Ascending aorta (tissue), 2 donors: Measurements from ENCODE around the gene GGNBP2. TPM values are rescaled to one million over a fixed set of nuclear protein-coding genes. Genes with fewer than 3 reads are reported as not detected.

Experiments
- DNase-seq, 2 donors: peaks; one replicate each; pipeline ENCODE4 v3.0.0-alpha.2; 2019; ENCODE audit warnings: low spot score in 2 of 2
- H3K27ac ChIP-seq, 2 donors: fragments of 200-600 bp; sonication (generic); one replicate each; pipeline ENCODE4 v1.5.1; 2016 to 2017; ENCODE audit warnings: mild to moderate bottlenecking in 1 of 2
- H3K27me3 ChIP-seq: fragments of 200-600 bp; sonication (generic); one replicate; pipeline ENCODE4 v1.5.1; 2017
- H3K36me3 ChIP-seq, 2 donors: fragments of 200-600 bp; sonication (generic); one replicate each; pipeline ENCODE4 v1.5.1; 2016
- H3K4me1 ChIP-seq, 2 donors: fragments of 200-600 bp; sonication (generic); one replicate each; pipeline ENCODE4 v1.5.1; 2016 to 2017; ENCODE audit warnings: mild to moderate bottlenecking in 1 of 2
- H3K4me3 ChIP-seq, 2 donors: fragments of 200-600 bp; sonication (generic); one replicate each; pipeline ENCODE4 v1.5.1; 2016 to 2017; ENCODE audit warnings: mild to moderate bottlenecking in 1 of 2
- H3K9me3 ChIP-seq, 2 donors: fragments of 200-600 bp; sonication (generic); one replicate each; pipeline ENCODE4 v1.5.1; 2016
- intact Hi-C: fragments of 100-400 bp; cut with DNase I; formaldehyde crosslinking; loops from one replicate; pipeline ENCODE4 v1.15.1; 2023
- total RNA-seq: library from RNA; depleted of rRNA; stranded (reverse); fragments of >200 nt; gene quantifications from one replicate; pipeline ENCODE4 v1.1.0, GENCODE V29; 2016
- TF ChIP-seq, protein P1 (sequence below), 3 experiments: fragments of 200-600 bp in 2 of 3; fragments of 450-650 bp in 1 of 3; sonication (generic) in 2 of 3; IDR thresholded peaks; one replicate each; pipeline ENCODE4 v1.5.1; 2016 to 2019; ENCODE audit warnings: antibody characterized with exemption in 3 of 3, mild to moderate bottlenecking in 1 of 3, moderate library complexity in 1 of 3

The GGNBP2 gene
- total RNA-seq, 1 donor from 2014 or later, result 26.5 TPM

DNA sequence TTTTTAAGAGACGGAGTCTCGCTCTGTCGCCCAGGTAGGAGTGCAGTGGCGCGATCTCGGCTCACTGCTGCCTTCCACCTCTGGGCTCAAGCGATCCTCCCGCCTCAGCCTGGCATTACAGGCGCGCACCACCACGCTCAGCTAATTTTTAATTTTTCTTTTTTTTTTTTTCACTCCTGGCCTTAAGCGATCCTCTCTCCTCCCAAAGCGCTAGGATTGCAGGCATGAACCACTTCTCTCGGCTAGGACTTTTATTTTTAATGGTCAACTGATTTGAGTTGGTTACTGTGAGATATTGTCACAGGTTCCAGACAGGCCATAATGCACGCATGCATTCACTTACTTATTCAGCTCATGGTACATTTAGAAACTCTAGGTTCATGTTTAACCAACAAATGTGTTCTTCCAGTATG lies 9.0 kb upstream of the GGNBP2 start:
- Histone ChIP-seq H3K9me3 (no peaks in the 10 kb centered on the region), H3K4me1 (no peaks in the 10 kb centered on the region), H3K27ac (peak overlapping the region; percentile 88 to 99), H3K4me3 (peak overlapping the region; percentile 78 to 90), H3K27me3 (no peaks in the 10 kb centered on the region), H3K36me3 (peaks cover 4 to 9% of the 10 kb centered on the region in 2 donors)
- TF ChIP-seq, protein P1, sequence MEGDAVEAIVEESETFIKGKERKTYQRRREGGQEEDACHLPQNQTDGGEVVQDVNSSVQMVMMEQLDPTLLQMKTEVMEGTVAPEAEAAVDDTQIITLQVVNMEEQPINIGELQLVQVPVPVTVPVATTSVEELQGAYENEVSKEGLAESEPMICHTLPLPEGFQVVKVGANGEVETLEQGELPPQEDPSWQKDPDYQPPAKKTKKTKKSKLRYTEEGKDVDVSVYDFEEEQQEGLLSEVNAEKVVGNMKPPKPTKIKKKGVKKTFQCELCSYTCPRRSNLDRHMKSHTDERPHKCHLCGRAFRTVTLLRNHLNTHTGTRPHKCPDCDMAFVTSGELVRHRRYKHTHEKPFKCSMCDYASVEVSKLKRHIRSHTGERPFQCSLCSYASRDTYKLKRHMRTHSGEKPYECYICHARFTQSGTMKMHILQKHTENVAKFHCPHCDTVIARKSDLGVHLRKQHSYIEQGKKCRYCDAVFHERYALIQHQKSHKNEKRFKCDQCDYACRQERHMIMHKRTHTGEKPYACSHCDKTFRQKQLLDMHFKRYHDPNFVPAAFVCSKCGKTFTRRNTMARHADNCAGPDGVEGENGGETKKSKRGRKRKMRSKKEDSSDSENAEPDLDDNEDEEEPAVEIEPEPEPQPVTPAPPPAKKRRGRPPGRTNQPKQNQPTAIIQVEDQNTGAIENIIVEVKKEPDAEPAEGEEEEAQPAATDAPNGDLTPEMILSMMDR (IDR thresholded peaks at IDR 0.05), result no peak
- intact Hi-C loops, result loop anchor here (1.0 to 10.0 kb wide), 5 partner anchors 9 to 1069 kb away; partner anchors contain the start of genes AP2B1, GGNBP2, MRM1 and SYNRG
- no peak for DNase-seq

DNA sequence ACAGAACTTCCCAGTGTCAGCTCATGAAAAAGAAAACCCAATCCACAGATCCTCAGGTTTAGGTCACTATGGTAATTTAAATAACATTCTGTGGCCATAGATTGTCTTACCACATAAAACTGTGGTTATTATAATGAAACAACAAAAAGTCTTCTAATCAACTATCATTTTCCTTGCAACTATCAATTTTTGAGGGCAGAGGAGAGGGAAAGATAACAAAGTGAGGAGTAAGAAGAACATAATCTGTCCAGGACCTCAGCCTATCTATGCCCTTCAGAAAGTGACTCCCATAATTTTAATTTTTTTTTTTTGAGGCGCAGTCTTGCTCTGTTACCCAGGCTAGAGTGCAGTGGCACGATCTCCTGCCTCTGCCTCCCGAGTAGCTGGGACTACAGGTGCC lies 4.0 kb upstream of the GGNBP2 start:
- H3K9me3 ChIP-seq, result no peaks in the 10 kb centered on the region
- intact Hi-C loops, result no loop called here
- H3K36me3 ChIP-seq, result no peaks in the 10 kb centered on the region
- H3K4me1 ChIP-seq, result peaks cover 6 to 8% of the 10 kb centered on the region in 2 donors
- DNase-seq, result no peak
- no peaks in the 10 kb centered on the region for H3K27me3 ChIP-seq
- TF ChIP-seq, protein P1 (IDR thresholded peaks at IDR 0.05), result no peak
- H3K27ac ChIP-seq, result no peak overlapping the region
- no peak overlapping the region for H3K4me3 ChIP-seq

DNA sequence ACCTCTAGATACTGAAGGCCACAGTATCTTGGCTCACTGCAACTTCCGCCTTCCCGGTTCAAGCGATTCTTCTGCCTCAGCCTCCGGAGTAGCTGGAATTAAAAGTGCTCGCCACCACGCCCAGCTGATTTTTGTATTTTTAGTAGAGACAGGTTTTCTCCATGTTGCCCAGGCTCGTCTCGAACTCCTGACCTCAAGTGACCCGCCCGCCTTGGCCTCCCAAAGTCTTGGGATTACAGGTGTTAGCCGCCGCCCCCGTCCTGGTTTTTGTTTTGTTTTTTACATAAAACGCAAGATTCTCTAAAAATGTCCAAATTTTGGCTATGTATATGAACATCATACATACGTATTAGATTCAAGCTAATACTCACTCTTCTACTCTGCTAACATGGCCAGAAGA lies 2.0 kb upstream of the GGNBP2 start:
- intact Hi-C loops, result no loop called here
- DNase-seq, result no peak
- Histone ChIP-seq H3K4me1 (peaks cover 16 to 26% of the 10 kb centered on the region in 2 donors), H3K36me3 (peaks cover 0 to 5% of the 10 kb centered on the region in 2 donors), H3K27ac (no peak overlapping the region), H3K4me3 (no peak overlapping the region), H3K27me3 (no peaks in the 10 kb centered on the region), H3K9me3 (no peaks in the 10 kb centered on the region)
- TF ChIP-seq, protein P1 (IDR thresholded peaks at IDR 0.05), result no peak

DNA sequence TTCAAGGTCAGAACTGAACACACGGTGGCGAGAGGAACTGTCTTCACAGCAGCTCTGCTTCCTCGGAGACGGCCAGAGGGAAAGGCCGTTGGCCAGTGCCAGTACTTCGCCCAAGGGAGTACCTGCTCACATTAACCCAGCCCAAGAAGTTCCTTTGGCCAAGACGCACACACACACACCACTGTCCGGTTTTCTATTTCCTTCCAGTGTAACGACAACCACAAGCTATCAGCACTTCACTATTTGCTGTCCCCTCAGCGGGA lies 744 bp upstream of the GGNBP2 start:
- peaks cover 16 to 30% of the 10 kb centered on the region in 2 donors for H3K4me1 ChIP-seq
- intact Hi-C loops, result loop anchor here (1.0 to 2.0 kb wide), 3 partner anchors 9 to 57 kb away; partner anchors contain the start of genes DHRS11 and MRM1
- no peaks in the 10 kb centered on the region for H3K27me3 ChIP-seq
- H3K27ac ChIP-seq, result peak overlapping the region; percentile 99 to 100
- peak in 1 of 2 donors; percentile 68 for DNase-seq
- H3K36me3 ChIP-seq, result peaks cover 0 to 5% of the 10 kb centered on the region in 2 donors
- peak overlapping the region; percentile 95 to 98 for H3K4me3 ChIP-seq
- H3K9me3 ChIP-seq, result no peaks in the 10 kb centered on the region
- TF ChIP-seq, protein P1 (IDR thresholded peaks at IDR 0.05), result peak in 1 of 3 experiments; percentile 4

DNA sequence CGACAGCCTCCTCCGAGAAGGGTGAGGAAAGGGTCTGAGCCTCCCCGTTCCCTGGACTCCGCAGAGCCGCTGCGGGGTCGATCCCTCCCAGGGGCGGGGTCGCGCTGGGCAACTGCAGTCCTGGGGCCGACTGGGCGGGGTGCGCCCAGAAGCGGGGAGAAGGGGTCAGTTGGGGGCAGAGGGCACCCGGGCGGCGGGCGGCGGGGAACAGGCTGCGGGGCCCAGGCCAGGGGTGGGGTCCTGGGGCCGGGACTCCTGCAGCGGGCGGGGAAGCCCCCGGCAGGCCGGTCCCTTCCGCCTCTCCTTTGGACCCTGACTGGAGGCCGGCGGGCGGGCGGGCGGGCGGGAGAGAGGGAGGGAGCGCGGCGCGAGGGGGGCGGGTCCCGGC lies 352 bp downstream of the GGNBP2 start:
- intact Hi-C loops, result loop anchor here (1.0 to 5.0 kb wide), 3 partner anchors 46 to 812 kb away; partner anchors contain the start of genes AATF and DHRS11
- Histone ChIP-seq H3K36me3 (peaks cover 0 to 5% of the 10 kb centered on the region in 2 donors), H3K9me3 (no peaks in the 10 kb centered on the region), H3K4me1 (peaks cover 16 to 34% of the 10 kb centered on the region in 2 donors), H3K27me3 (no peaks in the 10 kb centered on the region), H3K27ac (peak overlapping the region; percentile 99 to 100), H3K4me3 (peak overlapping the region; percentile 95 to 98)
- TF ChIP-seq, protein P1 (IDR thresholded peaks at IDR 0.05), result no peak
- no peak for DNase-seq
